ENCODE results near the gene ERBIN.
"Not testable (repeated sequence)": the region's sequence is repeated elsewhere in the genome, so short reads cannot be mapped to it uniquely, and the experiment has no call there.

Gene ERBIN

DNA sequence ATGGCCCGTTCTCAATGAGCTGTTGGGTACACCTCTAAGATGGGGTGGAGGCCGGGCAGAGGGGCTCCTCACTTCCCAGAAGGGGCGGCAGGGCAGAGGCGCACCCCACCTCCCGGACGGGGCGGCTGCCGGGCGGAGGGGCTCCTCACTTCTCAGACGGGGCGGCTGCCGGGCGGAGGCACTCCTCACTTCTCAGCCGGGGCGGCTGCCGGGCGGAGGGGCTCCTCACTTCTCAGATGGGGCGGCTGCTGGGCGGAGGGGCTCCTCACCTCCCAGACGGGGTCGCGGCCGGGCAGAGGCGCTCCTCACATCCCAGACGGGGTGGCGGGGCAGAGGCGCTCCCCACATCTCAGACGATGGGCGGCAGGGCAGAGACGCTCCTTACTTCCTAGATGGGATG, 31.3 kb downstream of the ERBIN start:
- DNase-seq (ENCODE audit: low read depth in 2 of 2), result not testable (repeated sequence)

DNA sequence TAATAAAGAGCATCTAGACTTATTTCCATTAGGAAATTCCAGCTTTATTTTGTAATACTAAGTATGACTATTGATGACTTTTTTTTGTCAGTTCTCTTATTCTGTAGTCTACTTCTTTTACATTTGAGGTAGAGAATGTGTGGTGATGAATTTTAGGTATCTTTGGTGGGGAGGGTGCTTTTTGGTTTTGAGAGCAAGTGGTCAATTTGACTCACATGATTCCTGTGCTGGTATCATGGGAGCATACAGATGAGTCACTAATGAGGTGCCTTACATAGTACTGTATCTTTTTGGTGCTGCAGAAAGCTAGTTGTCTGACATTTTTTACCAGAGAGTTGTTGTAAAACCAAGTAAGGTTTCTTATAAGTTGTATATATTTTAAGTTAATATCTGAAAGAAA, 35.3 kb downstream of the ERBIN start:
- DNase-seq (ENCODE audit: low read depth in 2 of 2), result no peak

DNA sequence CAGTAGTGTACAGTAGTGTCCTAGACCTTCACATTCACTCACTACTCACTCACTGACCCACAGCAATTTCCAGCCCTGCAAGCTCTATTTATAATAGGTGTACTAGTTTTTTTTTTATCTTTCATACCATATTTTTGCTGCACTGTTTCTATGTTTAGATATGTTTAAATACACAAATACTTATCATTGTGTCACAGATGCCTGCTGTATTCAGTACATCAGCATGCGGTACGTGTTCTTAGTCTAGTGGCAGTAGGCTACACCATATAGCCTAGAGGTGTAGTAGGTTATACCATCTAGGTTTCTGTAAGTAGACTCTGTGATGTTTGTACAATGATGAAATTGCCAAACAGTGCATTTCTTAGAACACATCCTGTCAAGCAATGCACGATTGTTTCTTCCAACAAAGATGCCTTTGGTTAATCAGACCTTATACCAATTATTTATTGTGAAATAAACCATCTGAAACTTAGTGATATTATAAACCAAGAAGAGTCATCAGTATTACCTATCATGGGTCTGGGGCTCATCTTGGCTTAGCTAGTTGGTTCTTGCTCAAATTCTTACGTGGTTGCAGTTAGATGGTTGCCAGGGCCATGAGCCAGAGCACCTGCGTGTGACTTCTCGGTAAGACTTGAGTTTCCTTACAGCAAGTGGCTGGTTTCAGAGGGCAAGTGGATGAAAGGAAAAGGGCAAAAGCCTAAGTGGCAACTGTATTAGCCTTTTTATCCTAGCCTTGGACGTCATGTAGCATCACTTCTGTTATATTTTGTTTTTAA, 41.1 kb downstream of the ERBIN start:
- DNase-seq (ENCODE audit: low read depth in 2 of 2), result no peak

DNA sequence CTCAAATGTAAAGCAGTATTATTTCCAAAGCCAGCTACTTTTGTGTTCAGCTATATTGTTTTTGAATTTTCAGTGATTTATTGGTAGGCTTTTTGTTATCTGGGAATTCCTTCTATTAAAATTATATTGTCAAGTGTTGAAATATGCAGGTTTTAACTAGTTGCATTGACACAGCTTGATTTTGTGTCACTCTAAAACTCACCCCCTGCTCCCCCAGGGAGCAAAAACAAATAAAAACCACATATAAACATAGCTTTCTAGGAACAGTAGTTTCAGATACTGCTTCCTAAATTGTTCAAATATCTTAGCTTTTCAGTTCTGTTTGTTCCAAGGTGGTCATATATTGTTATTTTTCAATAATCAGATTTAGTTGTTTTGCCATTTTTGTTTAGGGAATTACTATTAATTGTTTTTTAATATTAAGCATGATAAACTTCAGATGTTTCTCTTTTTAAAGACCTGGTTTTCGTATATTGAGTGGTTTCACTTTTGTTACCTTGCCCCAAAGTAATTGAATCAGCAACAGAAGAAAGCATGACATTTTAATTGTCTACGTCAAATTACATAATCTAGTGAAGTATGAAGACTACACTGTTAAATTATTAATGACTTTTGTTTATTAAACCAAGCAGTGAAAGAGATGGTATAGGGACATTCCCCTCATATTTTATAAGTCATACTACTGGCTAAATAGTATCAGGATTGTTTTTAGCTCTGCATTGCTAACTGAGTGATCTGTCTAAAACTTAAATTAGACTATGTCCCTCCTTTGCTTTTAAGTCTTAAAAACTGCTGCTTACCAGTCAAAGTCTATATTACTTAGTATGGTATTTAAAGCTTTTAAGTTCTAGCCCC, 43.4 kb downstream of the ERBIN start:
- no peak for DNase-seq (ENCODE audit: low read depth in 2 of 2)

DNA sequence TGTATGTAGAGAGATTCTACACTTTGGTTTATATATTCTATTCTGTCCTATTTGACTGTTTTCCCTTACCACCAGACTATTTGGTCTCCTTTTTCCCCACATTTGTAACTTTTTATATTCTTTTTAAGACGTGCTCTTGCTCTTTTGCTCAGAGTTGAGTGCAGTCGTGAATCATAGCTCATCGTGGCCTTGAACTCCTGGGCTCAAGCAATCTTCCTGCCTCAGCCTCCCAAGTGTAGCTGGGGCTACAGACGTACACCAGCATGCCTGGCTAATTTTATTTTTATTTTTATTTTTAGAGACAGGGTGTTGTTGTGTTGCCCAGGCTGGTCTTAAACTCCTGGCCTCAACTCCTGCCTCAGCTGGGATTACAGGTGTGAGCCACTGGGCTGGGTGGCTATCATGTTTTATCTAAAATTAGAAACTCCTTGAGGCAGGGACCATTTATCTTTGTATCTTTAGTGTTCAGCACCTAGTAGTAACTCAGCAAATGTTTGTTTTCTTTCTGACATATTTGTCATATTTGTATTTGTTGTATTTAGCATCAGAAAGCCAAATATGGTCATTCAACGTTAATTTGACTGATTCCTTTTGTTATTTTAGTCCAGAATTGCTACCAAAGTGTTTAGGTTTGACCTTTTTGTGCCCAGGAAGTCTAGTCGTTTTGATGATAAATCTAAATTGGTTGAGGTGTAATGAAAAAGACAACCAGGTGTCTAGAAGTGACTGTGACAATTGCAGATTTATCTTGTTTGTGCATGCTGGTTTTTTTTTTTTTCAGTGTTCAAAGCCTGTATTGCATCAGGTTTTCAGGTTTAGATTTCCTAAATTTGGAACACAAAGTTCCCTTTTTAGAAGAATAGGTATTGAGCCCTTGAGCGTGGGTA, 44.3 kb downstream of the ERBIN start:
- no peak for DNase-seq (ENCODE audit: low read depth in 2 of 2)

DNA sequence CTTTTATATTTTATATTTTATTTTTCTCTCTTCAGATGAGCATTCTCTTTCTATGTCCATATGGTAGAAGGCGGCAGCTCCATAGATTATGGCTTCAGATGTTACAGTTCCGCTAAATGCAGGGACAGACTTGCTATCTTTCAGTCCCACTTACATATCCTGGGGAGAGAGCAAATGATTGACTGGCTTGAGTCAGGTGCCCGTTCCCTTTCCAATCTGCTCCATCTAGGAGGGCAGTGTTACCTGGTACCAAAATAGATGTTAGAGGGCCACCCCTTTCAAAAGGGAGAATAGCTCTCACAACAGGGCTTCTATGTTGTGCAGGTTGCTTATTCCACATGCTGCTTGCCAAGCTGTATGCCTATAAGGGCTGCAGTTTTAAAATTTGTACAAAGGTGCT, 45.3 kb downstream of the ERBIN start:
- no peak for DNase-seq (ENCODE audit: low read depth in 2 of 2)

DNA sequence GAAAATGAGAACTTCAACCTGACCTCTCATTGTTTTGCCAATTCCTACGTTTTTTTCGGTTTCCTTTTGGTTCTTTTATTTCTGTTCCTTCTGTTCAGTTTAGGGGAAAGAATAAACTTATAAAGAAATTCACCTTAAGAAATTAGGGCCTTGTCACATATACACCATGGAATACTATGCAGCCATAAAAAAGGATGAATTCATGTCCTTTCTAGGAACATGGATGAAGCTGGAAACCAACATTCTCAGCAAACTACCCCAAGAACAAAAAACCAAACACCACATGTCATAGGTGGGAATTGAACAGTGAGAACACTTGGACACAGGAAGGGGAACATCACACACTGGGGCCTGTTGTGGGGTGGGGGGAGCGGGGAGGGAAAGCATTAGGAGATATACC, 46.5 kb downstream of the ERBIN start:
- DNase-seq (ENCODE audit: low read depth in 2 of 2), result not testable (repeated sequence)

DNA sequence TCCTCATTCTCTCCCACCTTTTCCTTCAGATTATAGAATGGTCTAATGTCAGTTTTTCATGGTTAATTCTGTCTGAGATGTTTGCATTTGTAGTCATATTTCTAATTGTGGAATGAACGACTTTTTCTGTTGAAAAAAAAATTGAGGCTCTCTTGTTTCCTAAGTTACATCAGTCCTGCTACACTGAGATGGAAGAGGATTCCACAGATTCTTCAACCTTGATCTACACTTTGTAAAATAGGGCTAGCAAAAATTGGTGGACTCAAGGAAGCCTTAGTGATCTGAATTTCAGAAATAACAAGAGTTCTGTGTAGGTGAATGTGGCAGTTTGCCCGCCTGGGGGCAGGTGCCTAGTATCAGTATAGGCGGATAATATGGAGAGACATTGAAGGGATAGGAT, 51.9 kb downstream of the ERBIN start:
- DNase-seq (ENCODE audit: low read depth in 2 of 2), result no peak

DNA sequence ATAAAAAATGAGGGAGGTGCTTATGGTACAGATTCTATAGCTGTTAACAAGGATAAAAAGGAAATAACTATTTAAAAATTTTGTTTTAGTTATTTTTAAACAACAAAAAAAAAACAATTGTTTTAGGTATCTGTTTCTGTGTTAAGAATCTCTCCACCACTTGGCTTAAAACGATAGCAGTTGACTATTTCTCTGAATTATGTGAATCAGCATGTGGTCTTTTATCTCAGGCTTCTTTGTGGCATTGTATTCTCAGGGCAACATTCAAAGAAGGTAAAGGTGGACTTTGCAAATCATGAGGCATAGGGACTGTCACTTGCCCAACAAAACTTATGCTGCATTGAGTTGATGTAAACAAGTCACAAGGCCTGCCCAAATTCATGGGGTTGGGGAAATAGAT, 55.2 kb downstream of the ERBIN start:
- no peak for DNase-seq (ENCODE audit: low read depth in 2 of 2)

DNA sequence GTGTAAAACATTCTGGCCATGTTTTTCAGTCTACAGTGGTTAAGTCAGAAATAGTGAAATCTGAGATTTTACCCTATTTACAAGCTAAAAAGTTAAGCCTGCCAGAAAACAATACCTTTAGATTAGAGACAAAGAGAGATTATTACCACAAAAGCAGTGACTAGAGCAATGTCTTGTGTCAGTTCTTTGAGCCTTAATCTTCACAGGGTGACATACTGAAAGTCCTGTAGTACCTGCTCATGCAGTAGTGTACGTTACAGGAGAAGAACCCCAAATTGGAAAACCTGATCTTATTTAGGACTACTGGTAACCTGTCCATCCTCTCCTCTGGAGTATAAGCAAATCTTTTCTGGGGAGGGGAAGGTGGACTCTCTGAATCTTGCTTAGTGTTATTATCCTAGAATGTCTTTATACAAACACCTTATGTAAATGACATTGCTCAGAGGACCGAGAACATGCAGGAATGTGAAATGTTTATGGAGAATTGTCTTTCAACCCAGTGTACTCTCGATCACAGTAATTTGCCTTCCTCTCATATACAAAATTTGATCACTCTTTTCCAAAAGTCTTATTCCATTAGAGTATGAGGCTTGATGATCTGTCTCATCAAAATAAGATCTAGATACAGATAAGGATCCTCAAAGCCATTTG, 55.7 kb downstream of the ERBIN start:
- no peak for DNase-seq (ENCODE audit: low read depth in 2 of 2)

DNA sequence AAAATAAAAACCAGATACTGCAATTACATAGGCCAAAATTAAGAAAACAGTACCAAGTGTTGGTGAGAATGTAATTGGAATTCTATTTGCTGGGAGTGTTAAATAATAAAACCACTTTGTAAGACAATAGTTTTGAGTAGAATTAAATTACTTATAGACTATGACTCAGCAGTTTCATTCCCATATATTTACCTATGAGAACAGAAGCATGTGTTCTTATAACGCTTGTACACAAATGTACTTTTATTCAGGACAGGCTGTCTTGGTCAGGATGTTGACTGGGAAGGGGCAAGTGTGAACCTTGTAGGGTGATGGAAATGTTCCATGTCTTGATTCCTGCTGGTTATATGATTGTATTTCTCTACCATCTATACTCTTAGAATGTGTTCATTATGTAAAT, 56.3 kb downstream of the ERBIN start:
- no peak for DNase-seq (ENCODE audit: low read depth in 2 of 2)

DNA sequence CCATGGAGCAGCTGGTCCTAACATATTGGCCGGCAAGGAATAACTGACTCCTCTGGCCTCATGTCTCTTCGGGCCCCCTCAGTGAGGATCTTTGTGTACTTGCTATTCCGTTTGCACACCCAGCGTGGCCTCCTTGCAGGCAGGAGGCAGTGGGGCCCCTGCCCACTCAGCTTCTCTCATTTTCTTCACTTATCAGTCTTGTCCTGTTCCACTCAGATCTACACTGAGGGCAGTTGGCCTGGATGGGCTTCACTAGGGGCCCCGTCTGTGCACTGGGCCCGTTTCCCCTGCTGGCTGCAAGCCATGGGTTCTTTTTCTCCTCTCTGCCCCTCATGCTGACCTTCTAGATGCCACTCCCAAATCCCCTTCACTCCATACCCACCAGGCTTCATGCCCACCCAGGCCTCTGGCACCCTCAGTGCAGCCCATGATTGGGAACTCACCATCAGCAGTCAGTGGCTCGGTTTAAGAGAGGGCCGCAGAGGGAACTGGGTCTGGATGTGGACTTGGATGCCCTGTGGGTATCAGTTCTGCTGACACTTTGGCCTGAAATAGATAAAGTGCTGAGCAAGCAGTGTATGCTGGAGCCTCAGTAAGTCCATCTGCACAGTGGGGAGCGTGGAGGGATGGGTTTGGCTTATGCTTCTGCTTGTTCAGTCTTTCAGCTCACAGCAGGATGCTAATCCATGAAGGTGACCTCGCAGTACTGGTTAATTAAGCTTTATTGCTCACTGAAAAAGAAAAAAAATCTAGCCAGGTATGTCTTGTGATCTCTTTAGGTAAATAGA, 57.9 kb downstream of the ERBIN start:
- DNase-seq (ENCODE audit: low read depth in 2 of 2), result no peak

DNA sequence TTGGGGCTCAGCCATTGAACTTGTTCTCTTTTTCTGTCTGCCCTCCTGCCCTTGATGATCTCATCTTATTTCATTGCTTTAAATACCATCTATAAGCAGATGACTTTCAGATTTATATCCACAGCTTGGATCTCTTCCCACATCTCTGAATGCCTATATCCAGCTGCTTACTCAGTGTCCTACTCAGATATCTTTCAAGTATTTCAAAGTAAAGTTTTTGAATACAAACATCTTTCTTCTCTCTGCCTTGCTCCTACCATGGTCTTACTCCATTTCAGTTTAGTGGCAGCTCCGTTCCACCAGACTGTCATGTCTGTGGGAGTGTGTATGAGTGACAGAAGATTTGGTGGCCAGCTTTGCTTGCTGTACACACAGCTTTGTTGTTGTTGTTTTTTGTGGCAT, 59.7 kb downstream of the ERBIN start:
- no peak for DNase-seq (ENCODE audit: low read depth in 2 of 2)

DNA sequence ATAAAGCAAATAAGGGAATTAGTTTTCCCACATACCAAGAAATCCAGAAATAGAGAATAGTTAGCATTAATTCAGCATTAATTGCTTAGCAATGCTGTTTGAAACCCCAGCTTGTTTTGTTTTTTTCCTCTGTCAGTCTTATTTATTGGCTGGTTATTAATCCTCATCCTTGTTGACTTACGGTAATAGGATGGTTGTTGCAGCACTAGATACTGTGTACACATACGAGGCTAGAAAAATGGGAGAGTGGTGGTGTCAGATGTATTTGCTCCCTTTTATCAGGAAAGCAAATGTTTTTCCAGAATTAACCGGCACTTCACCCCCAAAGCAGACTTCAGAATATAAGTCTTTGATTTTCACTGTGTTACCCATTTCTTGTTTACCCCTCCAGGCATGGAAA, 60.4 kb downstream of the ERBIN start:
- no peak for DNase-seq (ENCODE audit: low read depth in 2 of 2)

DNA sequence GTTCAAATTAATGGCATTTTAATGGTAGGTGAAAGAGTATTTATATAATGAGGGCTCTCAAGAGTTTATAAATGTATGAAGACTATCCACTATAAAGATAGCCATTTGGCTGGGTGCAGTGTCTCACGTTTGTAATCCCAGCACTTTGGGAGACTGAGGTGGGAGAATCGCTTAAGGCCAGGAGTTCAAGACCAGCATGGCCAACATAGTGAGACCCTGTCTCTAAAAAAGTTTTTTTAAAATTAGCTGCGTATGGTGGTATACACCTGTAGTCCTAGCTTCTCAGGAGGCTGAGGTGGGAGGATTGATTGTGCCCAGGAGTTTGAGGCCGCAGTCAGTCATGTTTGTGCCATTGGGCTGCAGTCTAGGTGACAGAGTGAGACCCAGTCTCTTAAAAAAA, 61.6 kb downstream of the ERBIN start:
- no peak for DNase-seq (ENCODE audit: low read depth in 2 of 2)

DNA sequence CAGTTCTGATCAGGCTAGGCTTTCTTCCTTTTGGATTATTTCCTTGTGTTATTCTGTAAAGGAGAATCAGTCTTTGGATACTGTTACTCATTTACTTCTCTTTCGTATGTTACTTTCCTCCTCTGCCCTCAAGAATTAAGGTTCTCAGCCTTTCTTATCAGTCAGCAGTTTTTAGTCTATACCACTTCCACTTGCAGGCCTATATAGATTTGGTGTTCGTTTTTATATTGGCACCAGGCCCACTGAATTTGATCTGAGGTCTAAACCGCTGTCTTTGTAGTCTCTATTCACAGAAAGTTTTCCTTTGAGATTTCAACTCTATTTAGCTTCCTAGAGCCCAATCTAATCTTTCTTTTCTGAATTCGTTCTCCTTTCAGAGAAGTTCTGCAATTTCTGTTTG, 62.8 kb downstream of the ERBIN start:
- DNase-seq (ENCODE audit: low read depth in 2 of 2), result no peak

DNA sequence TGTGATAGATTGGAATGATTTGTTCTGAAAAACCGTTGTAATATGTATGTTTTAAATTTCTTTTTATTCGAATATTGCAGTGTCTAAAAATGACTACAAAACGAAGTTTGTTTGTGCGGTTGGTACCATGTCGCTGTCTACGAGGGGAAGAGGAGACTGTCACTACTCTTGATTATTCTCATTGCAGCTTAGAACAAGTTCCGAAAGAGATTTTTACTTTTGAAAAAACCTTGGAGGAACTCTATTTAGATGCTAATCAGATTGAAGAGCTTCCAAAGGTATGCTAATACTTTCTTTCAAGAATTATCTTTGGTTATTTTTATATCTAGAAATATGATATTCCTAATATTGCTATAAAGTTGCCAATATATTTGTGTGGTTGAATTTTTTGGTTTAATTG, 66.3 kb downstream of the ERBIN start:
- no peak for DNase-seq (ENCODE audit: low read depth in 2 of 2)

DNA sequence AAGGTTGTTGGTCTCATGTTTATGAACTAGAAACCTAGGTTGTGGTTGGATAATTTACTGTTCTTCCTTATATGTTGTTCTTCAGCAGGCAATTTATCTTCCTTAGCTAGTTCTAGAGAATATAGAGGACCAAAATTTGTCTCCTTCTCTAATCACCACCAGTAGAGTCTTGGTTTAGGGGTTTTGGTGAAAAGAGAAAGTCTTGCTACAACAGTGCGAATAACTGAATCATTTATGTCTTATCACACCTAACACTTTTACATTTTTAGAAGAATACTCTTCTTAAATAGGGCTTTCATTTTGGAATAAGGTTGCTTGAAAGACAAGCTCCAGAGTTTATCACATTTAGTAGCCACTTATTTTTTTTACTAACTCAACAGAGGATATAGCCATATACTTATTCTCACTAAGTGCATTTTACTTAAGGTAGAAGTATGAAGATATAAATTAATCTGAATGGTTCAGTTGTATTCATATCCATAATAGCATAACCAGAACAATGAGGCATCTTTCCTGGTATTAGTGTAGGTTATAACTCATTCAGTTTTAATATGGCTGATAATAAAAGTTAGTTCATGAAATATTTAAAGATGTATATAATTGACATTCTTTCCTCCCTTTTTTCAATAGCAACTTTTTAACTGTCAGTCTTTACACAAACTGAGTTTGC, 67.9 kb downstream of the ERBIN start:
- DNase-seq (ENCODE audit: low read depth in 2 of 2), result no peak

DNA sequence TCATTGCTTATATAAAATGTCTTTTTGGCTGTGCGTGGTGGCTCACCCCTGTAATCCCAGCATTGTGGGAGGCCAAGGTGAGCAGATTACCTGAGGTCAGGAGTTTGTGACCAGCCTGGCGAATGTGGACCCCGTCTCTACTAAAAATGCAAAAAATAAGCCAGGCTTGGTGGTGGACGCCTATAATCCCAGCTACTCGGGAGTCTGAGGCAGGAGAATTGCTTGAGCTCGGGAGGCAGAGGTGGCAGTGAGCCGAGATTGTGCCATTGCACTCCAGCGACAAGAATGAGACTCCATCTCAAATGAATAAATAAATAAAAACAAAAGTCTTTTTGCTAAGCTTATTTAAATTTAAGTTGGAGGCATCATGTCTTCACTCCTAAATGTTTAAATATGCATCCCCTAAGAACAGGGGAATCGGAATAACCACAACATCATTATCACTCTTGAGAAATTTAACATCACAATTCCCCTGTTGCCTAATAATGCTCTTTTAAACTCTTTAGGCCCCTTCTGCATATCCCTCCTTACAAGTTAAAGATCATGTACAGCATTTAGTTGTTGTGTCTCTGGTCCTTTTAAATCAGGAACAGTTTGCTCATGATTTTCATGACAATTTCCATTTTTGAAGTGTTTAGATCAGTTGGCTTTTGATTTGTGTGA, 72.8 kb downstream of the ERBIN start:
- DNase-seq (ENCODE audit: low read depth in 2 of 2), result no peak

DNA sequence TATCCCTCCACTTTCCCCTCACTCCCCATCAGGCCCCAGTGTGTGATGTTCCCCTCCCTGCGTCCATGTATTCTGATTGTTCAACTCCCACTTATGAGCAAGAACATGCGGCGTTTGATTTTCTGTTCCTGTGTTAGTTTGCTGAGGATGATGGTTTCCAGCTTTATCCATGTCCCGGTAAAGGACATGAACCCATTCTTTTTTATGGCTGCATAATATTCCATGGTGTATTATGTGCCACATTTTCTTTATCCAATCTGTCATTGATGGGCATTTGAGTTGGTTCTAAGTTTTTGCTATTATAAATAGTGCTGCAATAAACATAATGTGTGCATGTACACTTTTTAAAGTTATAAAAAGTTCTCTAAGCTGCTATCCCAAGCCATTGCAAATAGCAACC, 75.6 kb downstream of the ERBIN start:
- no peak for DNase-seq (ENCODE audit: low read depth in 2 of 2)

All from stimulated activated CD4-positive, alpha-beta T cell treated with anti-CD3 and anti-CD28 coated beads, Interleukin-12 subunit alpha, Interleukin-12 subunit beta, amount 100 ng/mL, for 24 hours (primary cell).